Measurements from ENCODE around the gene EYS. TPM values are rescaled to one million over a fixed set of nuclear protein-coding genes. Genes with fewer than 3 reads are reported as not detected.

EYS gene
- total and polyA plus RNA-seq, 9 of the 15 experiments (the other 6 are each of a cell fraction or from before 2014, with no cell fraction given): 0.03 to 0.36 (median 0.10) TPM; not detected in 2

- 0% methylated on average over 1 of the region's 1 CpG for WGBS (ENCODE audit: insufficient coverage, low coverage, missing lambda C conversion rate)
- Histone ChIP-seq H3K9ac (ENCODE audit: insufficient read depth in 1 of 2, low read depth in 2 of 2, low read length in 2 of 2) (no peak overlapping the region), H3K27ac (ENCODE audit: extremely low read depth, low read depth, low read length) (no peak overlapping the region), H3K9me1 (ENCODE audit: control insufficient read depth, insufficient read depth, low read length) (no peaks in the 10 kb centered on the region), H3K36me3 (ENCODE audit: control insufficient read depth, insufficient read depth, low read length) (no peaks in the 10 kb centered on the region), H2AFZ (ENCODE audit: low read depth, low read length) (no peak overlapping the region), H3K4me2 (ENCODE audit: insufficient read depth, low read length) (no peak overlapping the region), H3K79me2 (ENCODE audit: control insufficient read depth, insufficient read depth, low read length) (no peaks in the 10 kb centered on the region), H3K9me3 (replicated peaks; ENCODE audit: control insufficient read depth, insufficient read depth, low read depth, low read length) (no peaks in the 10 kb centered on the region), H3K4me3 (no peak overlapping the region), H3K27me3 (ENCODE audit: control insufficient read depth in 2 of 2, insufficient read depth in 2 of 2, low read length in 2 of 2) (no peaks in the 10 kb centered on the region), H3K4me1 (replicated peaks in 1 of 2; ENCODE audit: control insufficient read depth in 2 of 2, insufficient read depth in 2 of 2, low read length in 2 of 2) (no peaks in the 10 kb centered on the region), H4K20me1 (replicated peaks; ENCODE audit: control insufficient read depth, insufficient read depth, low read length) (no peaks in the 10 kb centered on the region)
- FAIRE-seq: no peak
- POLR2A ChIA-PET: no interaction called here
- no TSS peak for BruUV-seq (replicated peaks)
- no peak for ATAC-seq
- intact Hi-C loops (cut with micrococcal nuclease): no loop called here
- no peak for DNase-seq (ENCODE audit: extremely low read depth in 1 of 4, low spot score in 3 of 4)
- CTCF ChIA-PET (ENCODE audit: low intra/inter-chr PET ratio): no interaction called here
- in situ Hi-C loops (cut with MboI): no loop called here
- no peak for TF ChIP-seq SMC3 (conservative IDR thresholded peaks at IDR 0.05; ENCODE audit: insufficient read depth, low read depth, low read length)
- no peak for TF ChIP-seq HES1 (IDR thresholded peaks at IDR 0.05; ENCODE audit: low read depth)
- TF ChIP-seq ERF (CRISPR knock-in tag; IDR thresholded peaks at IDR 0.05): no peak
- no peak for TF ChIP-seq CUX1 (CRISPR knock-in tag; IDR thresholded peaks at IDR 0.05)
- TF ChIP-seq ZBTB40 (IDR thresholded peaks at IDR 0.05): no peak
- TF ChIP-seq ZBTB40 (CRISPR knock-in tag; IDR thresholded peaks at IDR 0.05): no peak
- TF ChIP-seq ZNF717 (CRISPR knock-in tag; IDR thresholded peaks at IDR 0.05): no peak
- no peak for TF ChIP-seq POLR3G (IDR thresholded peaks at IDR 0.05; ENCODE audit: extremely low read depth, insufficient read length, insufficient replicate concordance)
- TF ChIP-seq KLF1 (tag; IDR thresholded peaks at IDR 0.05): no peak
Observed at GRCh38 chr6:63787021-63787420, 1920.0 kb downstream of the EYS start.
